ENCODE data around the gene TSPAN33. TPM values are rescaled to one million over a fixed set of nuclear protein-coding genes. Genes with fewer than 3 reads are reported as not detected.

TSPAN33 gene
- total and polyA plus RNA-seq, 9 of the 15 experiments (the other 6 are each of a cell fraction or from before 2014, with no cell fraction given), result 0.03 to 1.5 (median 0.23) TPM; not detected in 2

DNA sequence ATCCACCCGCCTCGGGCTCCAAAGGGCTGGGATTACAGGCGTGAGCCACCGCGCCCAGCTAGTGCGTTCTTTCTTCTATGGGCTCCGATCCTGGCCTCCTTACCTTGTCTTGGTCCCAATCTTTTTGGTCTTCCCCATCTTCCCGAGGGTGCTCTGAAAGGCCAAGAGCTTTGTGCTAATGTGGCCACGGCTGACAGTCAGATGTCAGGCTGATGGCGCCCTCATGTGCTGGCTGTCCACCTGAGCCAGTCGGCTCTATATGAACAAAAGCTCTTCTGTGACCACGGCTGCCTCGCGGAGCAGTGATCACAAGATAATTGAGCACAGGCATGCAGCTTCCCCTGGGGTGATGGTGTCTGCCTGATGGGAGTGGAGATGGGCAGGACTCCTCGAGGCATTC, 69.3 kb downstream of the TSPAN33 start (continued):
- TF ChIP-seq RBBP5 (IDR thresholded peaks at IDR 0.05; ENCODE audit: borderline replicate concordance, insufficient read depth, low read length, poor library complexity, severe bottlenecking), result no peak
- TF ChIP-seq MYC (IDR thresholded peaks at IDR 0.05; ENCODE audit: low read depth, low read length), result 0 out of 2 replicates have a peak, but pooled peaks have one; percentile 16
- no peak for TF ChIP-seq MYC (CRISPR knock-in tag; IDR thresholded peaks at IDR 0.05; ENCODE audit: borderline replicate concordance, low read depth)
- TF ChIP-seq, protein P1, sequence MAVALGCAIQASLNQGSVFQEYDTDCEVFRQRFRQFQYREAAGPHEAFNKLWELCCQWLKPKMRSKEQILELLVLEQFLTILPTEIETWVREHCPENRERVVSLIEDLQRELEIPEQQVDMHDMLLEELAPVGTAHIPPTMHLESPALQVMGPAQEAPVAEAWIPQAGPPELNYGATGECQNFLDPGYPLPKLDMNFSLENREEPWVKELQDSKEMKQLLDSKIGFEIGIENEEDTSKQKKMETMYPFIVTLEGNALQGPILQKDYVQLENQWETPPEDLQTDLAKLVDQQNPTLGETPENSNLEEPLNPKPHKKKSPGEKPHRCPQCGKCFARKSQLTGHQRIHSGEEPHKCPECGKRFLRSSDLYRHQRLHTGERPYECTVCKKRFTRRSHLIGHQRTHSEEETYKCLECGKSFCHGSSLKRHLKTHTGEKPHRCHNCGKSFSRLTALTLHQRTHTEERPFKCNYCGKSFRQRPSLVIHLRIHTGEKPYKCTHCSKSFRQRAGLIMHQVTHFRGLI (CRISPR knock-in tag; IDR thresholded peaks at IDR 0.05), result no peak
- TF ChIP-seq, protein P2, sequence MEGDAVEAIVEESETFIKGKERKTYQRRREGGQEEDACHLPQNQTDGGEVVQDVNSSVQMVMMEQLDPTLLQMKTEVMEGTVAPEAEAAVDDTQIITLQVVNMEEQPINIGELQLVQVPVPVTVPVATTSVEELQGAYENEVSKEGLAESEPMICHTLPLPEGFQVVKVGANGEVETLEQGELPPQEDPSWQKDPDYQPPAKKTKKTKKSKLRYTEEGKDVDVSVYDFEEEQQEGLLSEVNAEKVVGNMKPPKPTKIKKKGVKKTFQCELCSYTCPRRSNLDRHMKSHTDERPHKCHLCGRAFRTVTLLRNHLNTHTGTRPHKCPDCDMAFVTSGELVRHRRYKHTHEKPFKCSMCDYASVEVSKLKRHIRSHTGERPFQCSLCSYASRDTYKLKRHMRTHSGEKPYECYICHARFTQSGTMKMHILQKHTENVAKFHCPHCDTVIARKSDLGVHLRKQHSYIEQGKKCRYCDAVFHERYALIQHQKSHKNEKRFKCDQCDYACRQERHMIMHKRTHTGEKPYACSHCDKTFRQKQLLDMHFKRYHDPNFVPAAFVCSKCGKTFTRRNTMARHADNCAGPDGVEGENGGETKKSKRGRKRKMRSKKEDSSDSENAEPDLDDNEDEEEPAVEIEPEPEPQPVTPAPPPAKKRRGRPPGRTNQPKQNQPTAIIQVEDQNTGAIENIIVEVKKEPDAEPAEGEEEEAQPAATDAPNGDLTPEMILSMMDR (IDR thresholded peaks at IDR 0.05 in 2 of 3, conservative IDR thresholded peaks at IDR 0.05 in 1 of 3; ENCODE audit: insufficient read depth in 2 of 3, low read depth in 1 of 3, low read length in 3 of 3), result peak; percentile 72 to 81 (median 78)
- no peak for TF ChIP-seq GTF2F1 (IDR thresholded peaks at IDR 0.05; ENCODE audit: low read depth, low read length)
- TF ChIP-seq, protein P3, sequence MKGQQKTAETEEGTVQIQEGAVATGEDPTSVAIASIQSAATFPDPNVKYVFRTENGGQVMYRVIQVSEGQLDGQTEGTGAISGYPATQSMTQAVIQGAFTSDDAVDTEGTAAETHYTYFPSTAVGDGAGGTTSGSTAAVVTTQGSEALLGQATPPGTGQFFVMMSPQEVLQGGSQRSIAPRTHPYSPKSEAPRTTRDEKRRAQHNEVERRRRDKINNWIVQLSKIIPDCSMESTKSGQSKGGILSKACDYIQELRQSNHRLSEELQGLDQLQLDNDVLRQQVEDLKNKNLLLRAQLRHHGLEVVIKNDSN (CRISPR knock-in tag; IDR thresholded peaks at IDR 0.05), result no peak
- TF ChIP-seq ATF1 (CRISPR knock-in tag; IDR thresholded peaks at IDR 0.05), result no peak
- 0 out of 2 replicates have a peak, but pooled peaks have one; percentile 24 for TF ChIP-seq ATF1 (tag; IDR thresholded peaks at IDR 0.05)
- no peak for TF ChIP-seq ESRRB (CRISPR knock-in tag; IDR thresholded peaks at IDR 0.05; ENCODE audit: borderline replicate concordance)
- no peak for TF ChIP-seq ZFX (CRISPR knock-in tag; IDR thresholded peaks at IDR 0.05)
- no peak for TF ChIP-seq HMGN3 (IDR thresholded peaks at IDR 0.05; ENCODE audit: borderline replicate concordance, extremely low read depth, insufficient read length, low read depth, low read length)
- peak; percentile 89 for TF ChIP-seq STAG1 (CRISPR knock-in tag; IDR thresholded peaks at IDR 0.05; ENCODE audit: borderline replicate concordance)
- no peak for TF ChIP-seq NRF1 (conservative IDR thresholded peaks at IDR 0.05 in 1 of 2, IDR thresholded peaks at IDR 0.05 in 1 of 2)
- peak; percentile 30; the same call in 1 of the 2 replicates for TF ChIP-seq SMC3 (conservative IDR thresholded peaks at IDR 0.05; ENCODE audit: insufficient read depth, low read depth, low read length)
- TF ChIP-seq PYGO2 (tag; IDR thresholded peaks at IDR 0.05), result no peak
- no peak for TF ChIP-seq MYNN (IDR thresholded peaks at IDR 0.05)
- TF ChIP-seq MYNN (CRISPR knock-in tag; IDR thresholded peaks at IDR 0.05), result no peak
- TF ChIP-seq XRCC5 (IDR thresholded peaks at IDR 0.05; ENCODE audit: low read depth, low read length), result no peak
- TF ChIP-seq ZNF785 (CRISPR knock-in tag; IDR thresholded peaks at IDR 0.05), result no peak
- TF ChIP-seq ZNF274 (IDR thresholded peaks at IDR 0.05; ENCODE audit: borderline replicate concordance, low read depth, low read length), result no peak
- 0 out of 2 replicates have a peak, but pooled peaks have one; percentile 52 for TF ChIP-seq CBFB (CRISPR knock-in tag; IDR thresholded peaks at IDR 0.05)
- TF ChIP-seq GABPB2 (CRISPR knock-in tag; conservative IDR thresholded peaks at IDR 0.05), result no peak
- no peak for TF ChIP-seq ZNF146 (CRISPR knock-in tag; IDR thresholded peaks at IDR 0.05; ENCODE audit: unreplicated experiment)
- TF ChIP-seq ATF7 (IDR thresholded peaks at IDR 0.05), result 0 out of 2 replicates have a peak, but pooled peaks have one; percentile 23
- TF ChIP-seq CAMTA2 (CRISPR knock-in tag; conservative IDR thresholded peaks at IDR 0.05), result no peak

Measured in K562 (cell line).